Neural progenitor cell (in vitro differentiated cells): ENCODE results near the gene KRTAP10-4. TPM values are rescaled to one million over a fixed set of nuclear protein-coding genes. Genes with fewer than 3 reads are reported as not detected.
A peak's percentile ranks its signal among the peaks of the same experiment; 100 is the strongest.

Experiments
- DNase-seq: peaks from one replicate; pipeline ENCODE4 v3.0.0-alpha.2; 2016; ENCODE audit warnings: low spot score
- H2AFZ ChIP-seq: fragments of 200-600 bp; sonication (generic); replicated peaks from 2 replicates; pipeline ENCODE4 v1.6.1; 2016; ENCODE audit warnings: antibody characterized with exemption
- H3F3A ChIP-seq: fragments of 200-600 bp; sonication (generic); 2 replicates; pipeline ENCODE4 v1.6.1; 2016; ENCODE audit warnings: antibody characterized with exemption, low read depth
- H3K27ac ChIP-seq: fragments of 200-600 bp; sonication (generic); 2 replicates; pipeline ENCODE4 v1.5.1; 2016; ENCODE audit warnings: mild to moderate bottlenecking
- H3K27me3 ChIP-seq: fragments of 200-600 bp; sonication (generic); 2 replicates; pipeline ENCODE4 v1.6.1; 2016; ENCODE audit warnings: mild to moderate bottlenecking, moderate library complexity
- H3K36me3 ChIP-seq: fragments of 200-600 bp; sonication (generic); 2 replicates; pipeline ENCODE4 v1.5.1; 2016
- H3K4me1 ChIP-seq: fragments of 200-600 bp; sonication (generic); 2 replicates; pipeline ENCODE4 v1.6.1; 2016; ENCODE audit warnings: mixed run types
- H3K4me2 ChIP-seq: fragments of 200-600 bp; sonication (generic); 2 replicates; pipeline ENCODE4 v1.6.1; 2016
- H3K4me3 ChIP-seq: fragments of 200-600 bp; sonication (generic); 2 replicates; pipeline ENCODE4 v1.5.1; 2016
- H3K79me2 ChIP-seq: fragments of 200-600 bp; sonication (generic); 2 replicates; pipeline ENCODE4 v1.6.1; 2016; ENCODE audit warnings: low read depth
- H3K9ac ChIP-seq: fragments of 200-600 bp; sonication (generic); 2 replicates; pipeline ENCODE4 v1.6.1; 2016
- H3K9me3 ChIP-seq: fragments of 200-600 bp; sonication (generic); 2 replicates; pipeline ENCODE4 v1.5.1; 2016; ENCODE audit warnings: low read depth
- H4K20me1 ChIP-seq: fragments of 200-600 bp; sonication (generic); 2 replicates; pipeline ENCODE4 v1.6.1; 2016; ENCODE audit warnings: low read depth
- H3K27ac Mint-ChIP-seq: 3 replicates; pipeline ENCODE4 v1.8.0; 2021; ENCODE audit warnings: mixed read lengths
- H3K27me3 Mint-ChIP-seq: 2 replicates; pipeline ENCODE4 v1.8.0; 2022; ENCODE audit warnings: low read depth, mild to moderate bottlenecking, inconsistent platforms, moderate library complexity, mixed read lengths; ENCODE audit not compliant: insufficient read depth
- H3K36me3 Mint-ChIP-seq: 3 replicates; pipeline ENCODE4 v1.8.0; 2021; ENCODE audit warnings: mixed read lengths
- H3K4me1 Mint-ChIP-seq: 3 replicates; pipeline ENCODE4 v1.8.0; 2021; ENCODE audit warnings: mixed read lengths
- H3K4me3 Mint-ChIP-seq: 3 replicates; pipeline ENCODE4 v1.8.0; 2021; ENCODE audit warnings: mild to moderate bottlenecking, moderate library complexity, mixed read lengths
- H3K9me3 Mint-ChIP-seq: 3 replicates; pipeline ENCODE4 v1.8.0; 2020; ENCODE audit warnings: mixed read lengths
- EZH2 ChIP-seq: fragments of 200-600 bp; sonication (generic); IDR thresholded peaks from 2 replicates; pipeline ENCODE4 v1.6.1; 2017; ENCODE audit warnings: antibody characterized with exemption, mild to moderate bottlenecking, moderate library complexity
- EZH2phosphoT487 ChIP-seq: fragments of 200-600 bp; sonication (generic); IDR thresholded peaks from 2 replicates; pipeline ENCODE4 v1.6.1; 2017; ENCODE audit warnings: antibody characterized with exemption
- total RNA-seq: library from RNA; depleted of rRNA; stranded (reverse); fragments of >200 nt; gene quantifications from 2 replicates; pipeline ENCODE4 v1.2.3, GENCODE V29; 2015; ENCODE audit warnings: low replicate concordance
- TF ChIP-seq, protein P1 (sequence below): fragments of 200-600 bp; sonication (generic); IDR thresholded peaks from 2 replicates; pipeline ENCODE4 v1.5.1; 2017; ENCODE audit warnings: antibody characterized with exemption, mild to moderate bottlenecking

Gene KRTAP10-4
- total RNA-seq, 1 donor from 2014 or later, result not detected

DNA sequence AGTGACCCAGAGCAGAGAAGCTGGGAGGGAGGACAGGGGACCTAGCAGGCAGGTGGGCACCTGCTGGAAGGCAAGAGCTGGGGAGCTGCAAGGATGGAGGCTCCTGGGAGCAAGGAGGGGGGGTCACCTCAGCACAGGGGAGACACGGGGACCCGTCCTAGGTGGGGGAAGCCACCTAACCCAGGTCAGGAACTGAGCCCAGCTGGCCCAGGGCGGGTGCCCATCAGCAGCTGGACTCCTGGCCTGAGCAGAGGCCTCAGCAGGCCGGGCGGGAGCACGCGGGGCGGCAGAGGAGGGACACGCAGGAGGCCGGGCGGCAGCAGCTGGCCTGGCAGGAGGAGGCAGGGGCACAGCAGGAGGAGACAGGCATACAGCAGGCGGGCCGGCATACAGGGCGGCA, 34.5 kb upstream of the KRTAP10-4 start:
- DNase-seq, result no peak
- H3K79me2 ChIP-seq, result no peaks in the 10 kb centered on the region
- Mint-ChIP-seq H3K36me3 (no peaks in the 10 kb centered on the region), H3K27me3 (peaks cover 4% of the 10 kb centered on the region), H3K27ac (peak overlapping the region; percentile 61), H3K4me3 (no peak overlapping the region), H3K9me3 (peaks cover 2% of the 10 kb centered on the region), H3K4me1 (no peaks in the 10 kb centered on the region)
- H3K9me3 ChIP-seq, result peaks cover 11% of the 10 kb centered on the region
- H3K4me3 ChIP-seq, result no peak overlapping the region
- H2AFZ ChIP-seq, result no peak overlapping the region
- H3K36me3 ChIP-seq, result no peaks in the 10 kb centered on the region
- no peak overlapping the region for H3K9ac ChIP-seq
- H3K4me2 ChIP-seq, result no peak overlapping the region
- H3F3A ChIP-seq, result no peaks in the 10 kb centered on the region
- H3K27me3 ChIP-seq, result no peaks in the 10 kb centered on the region
- H3K27ac ChIP-seq, result no peak overlapping the region
- no peak for TF ChIP-seq EZH2
- TF ChIP-seq EZH2phosphoT487, result no peak
- TF ChIP-seq, protein P1, sequence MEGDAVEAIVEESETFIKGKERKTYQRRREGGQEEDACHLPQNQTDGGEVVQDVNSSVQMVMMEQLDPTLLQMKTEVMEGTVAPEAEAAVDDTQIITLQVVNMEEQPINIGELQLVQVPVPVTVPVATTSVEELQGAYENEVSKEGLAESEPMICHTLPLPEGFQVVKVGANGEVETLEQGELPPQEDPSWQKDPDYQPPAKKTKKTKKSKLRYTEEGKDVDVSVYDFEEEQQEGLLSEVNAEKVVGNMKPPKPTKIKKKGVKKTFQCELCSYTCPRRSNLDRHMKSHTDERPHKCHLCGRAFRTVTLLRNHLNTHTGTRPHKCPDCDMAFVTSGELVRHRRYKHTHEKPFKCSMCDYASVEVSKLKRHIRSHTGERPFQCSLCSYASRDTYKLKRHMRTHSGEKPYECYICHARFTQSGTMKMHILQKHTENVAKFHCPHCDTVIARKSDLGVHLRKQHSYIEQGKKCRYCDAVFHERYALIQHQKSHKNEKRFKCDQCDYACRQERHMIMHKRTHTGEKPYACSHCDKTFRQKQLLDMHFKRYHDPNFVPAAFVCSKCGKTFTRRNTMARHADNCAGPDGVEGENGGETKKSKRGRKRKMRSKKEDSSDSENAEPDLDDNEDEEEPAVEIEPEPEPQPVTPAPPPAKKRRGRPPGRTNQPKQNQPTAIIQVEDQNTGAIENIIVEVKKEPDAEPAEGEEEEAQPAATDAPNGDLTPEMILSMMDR, result no peak
- no peaks in the 10 kb centered on the region for H3K4me1 ChIP-seq
- no peaks in the 10 kb centered on the region for H4K20me1 ChIP-seq

DNA sequence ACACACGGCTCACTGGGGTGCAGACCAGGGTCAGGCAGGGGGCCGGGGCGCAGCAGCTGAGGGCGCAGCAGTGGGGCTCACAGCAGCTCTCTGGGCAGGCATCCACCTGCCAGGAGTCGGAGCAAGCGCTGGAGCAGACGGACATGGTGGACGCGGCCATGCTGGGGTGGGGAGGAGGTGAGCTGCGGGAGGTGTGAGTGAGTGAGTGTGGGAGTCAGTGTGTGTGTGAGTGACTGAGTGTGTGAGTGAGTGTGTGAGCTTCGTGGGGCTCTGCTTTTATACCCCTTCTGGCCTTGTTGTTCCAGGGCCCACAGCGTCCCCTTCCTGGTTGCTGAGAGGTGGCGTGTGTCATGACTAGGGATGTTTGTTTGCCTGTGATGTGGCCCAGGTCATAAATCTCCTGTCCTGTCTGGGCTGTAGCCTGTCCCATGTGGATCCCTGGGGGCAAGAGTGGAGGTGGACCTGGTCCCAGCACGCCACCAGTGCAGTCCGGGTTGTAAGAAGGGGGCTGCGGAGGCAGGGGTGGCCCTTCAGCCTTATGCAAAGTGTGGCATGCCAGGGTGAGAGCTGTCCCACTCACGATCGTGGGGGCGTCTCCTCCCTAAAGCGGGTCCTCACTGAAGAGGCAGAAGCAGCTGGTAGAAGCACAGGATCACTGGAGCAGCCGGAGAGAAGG, 33.4 kb upstream of the KRTAP10-4 start, which contains the start of gene KRTAP10-1:
Gene KRTAP10-1, minus strand, starts transcription at position 205 of the 676 bp plus-strand sequence. Its CDS starts 45 bp downstream, at position 160.
- Mint-ChIP-seq H3K4me3 (no peak within 1 kb of the TSS), H3K27ac (no peak within 1 kb of the TSS), H3K27me3 (no peaks in the 10 kb centered on the region), H3K4me1 (no peaks in the 10 kb centered on the region), H3K9me3 (peaks cover 4% of the 10 kb centered on the region), H3K36me3 (no peaks in the 10 kb centered on the region)
- H3K4me2 ChIP-seq, result no peak within 1 kb of the TSS
- peaks cover 11% of the 10 kb centered on the region for H3K9me3 ChIP-seq
- TF ChIP-seq EZH2, result no peak
- TF ChIP-seq EZH2phosphoT487, result no peak
- TF ChIP-seq, protein P1, result no peak
- no peak within 1 kb of the TSS for H3K9ac ChIP-seq
- no peak within 1 kb of the TSS for H3K27ac ChIP-seq
- H3K4me3 ChIP-seq, result no peak within 1 kb of the TSS
- H3K36me3 ChIP-seq, result no peaks in the 10 kb centered on the region
- H2AFZ ChIP-seq, result no peak within 1 kb of the TSS
- no peaks in the 10 kb centered on the region for H4K20me1 ChIP-seq
- no peaks in the 10 kb centered on the region for H3K79me2 ChIP-seq
- no peak for DNase-seq
- H3K4me1 ChIP-seq, result no peaks in the 10 kb centered on the region
- H3F3A ChIP-seq, result no peaks in the 10 kb centered on the region
- no peaks in the 10 kb centered on the region for H3K27me3 ChIP-seq

DNA sequence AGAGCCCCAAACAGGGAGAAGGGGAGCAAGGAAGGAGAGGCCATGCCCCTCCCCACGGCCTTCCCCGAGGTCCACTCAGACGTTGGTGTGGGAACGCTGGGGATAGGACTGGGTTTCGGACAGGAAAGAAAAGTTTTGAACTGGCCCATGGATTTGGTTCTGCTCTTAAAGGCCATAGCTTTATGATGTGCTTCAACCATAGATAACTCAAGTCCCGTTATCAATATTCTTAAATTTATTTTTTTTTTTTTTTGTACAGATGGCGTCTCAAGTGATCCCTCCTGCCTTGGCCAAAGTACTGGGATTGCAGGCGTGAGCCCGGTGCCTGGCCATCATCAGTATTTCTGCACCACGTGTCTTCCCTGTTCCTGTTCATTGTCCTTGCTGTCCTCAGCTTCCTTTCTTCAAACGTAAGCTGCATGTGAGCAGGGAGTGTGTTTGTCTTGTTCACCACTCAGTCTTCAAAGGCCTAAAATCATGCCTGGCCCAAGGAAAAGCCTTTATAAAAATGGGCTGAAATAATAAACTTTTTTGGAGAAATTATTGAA, 32.7 kb upstream of the KRTAP10-4 start:
- Mint-ChIP-seq H3K27ac (no peak overlapping the region), H3K4me1 (no peaks in the 10 kb centered on the region), H3K9me3 (peaks cover 9% of the 10 kb centered on the region), H3K4me3 (no peak overlapping the region), H3K27me3 (no peaks in the 10 kb centered on the region), H3K36me3 (no peaks in the 10 kb centered on the region)
- Histone ChIP-seq H3F3A (no peaks in the 10 kb centered on the region), H4K20me1 (no peaks in the 10 kb centered on the region), H3K27ac (no peak overlapping the region), H3K4me2 (no peak overlapping the region), H3K27me3 (no peaks in the 10 kb centered on the region), H3K9me3 (peaks cover 11% of the 10 kb centered on the region), H3K9ac (no peak overlapping the region), H2AFZ (no peak overlapping the region), H3K4me1 (no peaks in the 10 kb centered on the region), H3K4me3 (no peak overlapping the region), H3K79me2 (no peaks in the 10 kb centered on the region), H3K36me3 (no peaks in the 10 kb centered on the region)
- DNase-seq, result no peak
- no peak for TF ChIP-seq EZH2phosphoT487
- TF ChIP-seq, protein P1, result no peak
- TF ChIP-seq EZH2, result no peak
